Hematopoietic multipotent progenitor cell treated with erythropoietin and hydrocortisone succinate and interleukin-3 and kit ligand, for 15 days (in vitro differentiated cells): ENCODE measurements around the gene FAM161A.
"Not testable (repeated sequence)": the region's sequence is repeated elsewhere in the genome, so short reads cannot be mapped to it uniquely, and the experiment has no call there.

ENCODE experiments used
- DNase-seq: peaks from one replicate; pipeline ENCODE4 v3.0.0-alpha.2; 2015; ENCODE audit warnings: low spot score

The FAM161A gene, protein sequence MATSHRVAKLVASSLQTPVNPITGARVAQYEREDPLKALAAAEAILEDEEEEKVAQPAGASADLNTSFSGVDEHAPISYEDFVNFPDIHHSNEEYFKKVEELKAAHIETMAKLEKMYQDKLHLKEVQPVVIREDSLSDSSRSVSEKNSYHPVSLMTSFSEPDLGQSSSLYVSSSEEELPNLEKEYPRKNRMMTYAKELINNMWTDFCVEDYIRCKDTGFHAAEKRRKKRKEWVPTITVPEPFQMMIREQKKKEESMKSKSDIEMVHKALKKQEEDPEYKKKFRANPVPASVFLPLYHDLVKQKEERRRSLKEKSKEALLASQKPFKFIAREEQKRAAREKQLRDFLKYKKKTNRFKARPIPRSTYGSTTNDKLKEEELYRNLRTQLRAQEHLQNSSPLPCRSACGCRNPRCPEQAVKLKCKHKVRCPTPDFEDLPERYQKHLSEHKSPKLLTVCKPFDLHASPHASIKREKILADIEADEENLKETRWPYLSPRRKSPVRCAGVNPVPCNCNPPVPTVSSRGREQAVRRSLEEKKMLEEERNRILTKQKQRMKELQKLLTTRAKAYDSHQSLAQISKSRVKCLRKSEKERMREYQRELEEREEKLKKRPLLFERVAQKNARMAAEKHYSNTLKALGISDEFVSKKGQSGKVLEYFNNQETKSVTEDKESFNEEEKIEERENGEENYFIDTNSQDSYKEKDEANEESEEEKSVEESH

DNA sequence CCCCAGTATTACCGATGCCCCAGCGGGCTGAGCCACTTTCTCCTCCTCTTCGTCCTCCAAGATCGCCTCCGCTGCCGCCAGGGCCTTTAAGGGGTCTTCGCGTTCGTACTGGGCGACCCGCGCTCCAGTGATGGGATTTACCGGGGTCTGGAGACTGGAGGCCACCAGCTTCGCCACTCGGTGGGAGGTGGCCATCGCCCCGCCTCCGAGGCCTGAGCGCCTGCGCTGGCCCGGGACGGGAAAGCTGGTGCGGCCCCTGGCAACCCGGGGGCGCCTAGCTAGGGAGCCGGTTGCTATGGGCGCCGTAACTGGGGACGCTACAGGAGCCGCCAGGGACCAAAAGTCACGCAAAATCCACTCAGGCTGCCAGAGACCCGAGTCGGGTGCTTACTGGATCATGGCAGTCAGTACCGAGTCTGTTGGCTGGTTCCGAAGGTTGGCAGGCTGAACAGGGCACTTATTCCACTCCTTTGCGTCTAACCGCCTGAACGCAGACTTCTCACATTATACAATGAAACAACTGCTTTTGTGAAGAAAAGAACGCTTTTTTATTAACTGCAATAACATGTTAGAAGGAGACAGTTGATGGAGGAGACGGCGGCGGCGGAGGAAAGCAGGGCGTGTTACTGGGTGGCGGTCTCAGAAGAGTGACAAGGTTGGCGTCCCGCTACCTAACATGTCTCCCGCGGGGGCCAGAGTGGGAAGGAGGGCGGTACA, at the start of gene FAM161A:
FAM161A (minus strand) TSS at position 214 of the 717 bp plus-strand sequence; CDS start at position 195, 19 bp downstream.
- peak; percentile 40 for DNase-seq

DNA sequence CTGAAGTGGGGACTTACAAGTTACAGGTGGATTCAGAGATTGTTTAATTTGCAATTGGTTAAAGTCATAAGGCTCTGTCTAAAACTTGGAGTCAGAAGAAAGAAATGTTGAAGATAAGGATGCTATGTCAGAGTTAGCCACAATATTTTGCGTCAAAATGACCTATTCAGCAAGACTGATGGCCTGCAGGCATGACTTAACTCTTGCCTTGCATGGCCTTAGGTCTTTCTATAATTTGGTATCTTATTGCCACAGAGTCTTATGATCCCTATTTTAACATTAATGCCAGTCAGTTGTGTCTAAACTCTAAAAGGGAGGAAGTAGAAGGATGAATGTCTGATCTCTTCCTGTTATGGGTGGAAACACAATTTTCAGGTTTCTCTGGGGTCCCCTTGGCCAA, 46.4 kb upstream of the FAM161A start:
- DNase-seq = no peak

DNA sequence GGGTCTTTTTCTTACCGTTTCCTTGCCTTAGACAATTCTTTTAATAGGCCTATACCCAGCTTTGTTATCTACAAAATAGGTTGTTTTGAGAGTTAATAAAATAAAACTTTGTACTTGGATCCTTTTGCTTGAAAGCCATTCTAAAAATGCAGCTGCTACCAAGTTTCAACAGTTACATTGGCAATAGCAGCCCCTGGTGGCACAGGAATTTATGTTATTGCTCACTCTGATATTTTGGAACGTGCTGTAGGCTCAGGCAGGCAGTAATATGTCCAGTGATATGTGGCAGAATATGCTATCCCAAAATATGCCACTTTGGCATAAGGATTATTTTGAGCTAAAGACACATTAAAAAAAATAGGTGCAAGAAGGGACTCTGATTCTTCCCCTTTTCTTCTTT, 45.0 kb upstream of the FAM161A start:
- DNase-seq = no peak

DNA sequence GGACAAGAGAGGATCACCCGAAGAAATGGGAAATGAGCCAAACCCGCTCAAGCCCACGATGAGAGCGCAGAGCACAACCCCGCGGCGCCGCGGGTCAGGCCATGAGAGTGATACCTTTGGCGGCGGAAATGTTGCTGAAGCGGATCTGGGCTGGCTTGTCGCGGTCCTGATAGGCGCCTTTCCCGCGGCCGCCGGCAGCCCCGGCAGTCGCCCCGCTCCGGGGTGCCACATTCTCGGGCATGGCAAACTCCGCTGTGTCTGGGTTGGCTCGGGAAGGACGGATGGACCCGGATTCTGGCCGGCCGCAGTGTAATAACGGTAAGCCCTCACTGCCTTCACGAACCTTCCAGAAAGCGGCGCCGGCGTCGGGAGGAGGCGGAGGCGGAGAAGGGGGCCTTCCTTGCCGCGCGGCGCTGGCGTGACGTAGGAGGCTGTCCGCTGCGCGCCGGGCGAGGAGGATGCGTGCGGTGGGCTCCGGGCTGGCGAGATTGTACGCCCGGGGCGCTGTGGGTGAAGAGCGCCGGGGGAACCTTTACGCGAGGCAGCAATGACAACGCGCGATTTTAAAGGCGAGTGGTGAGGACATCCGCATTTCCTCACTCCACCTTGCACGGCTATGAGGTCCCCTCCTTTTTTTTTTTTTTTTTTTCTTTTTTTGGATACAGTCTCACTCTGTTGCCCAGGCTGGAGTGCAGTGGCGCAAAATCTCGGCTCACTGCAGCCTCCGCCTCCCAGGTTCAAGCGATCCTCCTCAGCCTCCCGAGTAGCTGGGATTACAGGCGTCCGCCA, 34.6 kb upstream of the FAM161A start, which contains the start of gene CCT4:
CCT4 (minus strand) TSS at position 390 of the 789 bp plus-strand sequence; CDS start at position 241, 149 bp downstream.
- DNase-seq = peak; percentile 88

DNA sequence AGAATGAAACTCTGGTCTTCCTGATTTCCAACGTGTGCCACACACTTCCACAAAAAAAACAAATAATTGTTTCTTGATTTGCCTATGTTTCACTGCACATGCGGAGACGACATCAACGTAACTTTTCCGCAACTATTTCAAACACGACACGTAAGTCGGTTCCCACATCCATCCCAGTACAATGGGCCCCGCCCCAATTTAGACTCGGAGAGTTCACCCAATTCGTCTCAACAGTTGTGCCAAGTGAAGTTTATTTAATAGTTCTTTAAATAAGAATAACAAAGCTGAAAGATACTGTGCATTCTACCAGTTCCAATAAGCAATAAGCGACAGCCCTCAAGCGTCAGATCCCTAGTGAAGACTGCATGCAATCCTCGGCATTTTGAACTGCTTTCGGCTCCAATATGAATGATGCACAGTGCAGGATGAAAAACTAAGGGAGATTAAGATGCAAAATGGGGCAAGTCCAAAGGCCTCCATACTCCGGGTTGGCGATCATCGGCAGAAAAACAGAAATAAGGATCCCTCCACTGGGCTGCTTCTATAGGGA, 33.9 kb upstream of the FAM161A start:
- DNase-seq = no peak

DNA sequence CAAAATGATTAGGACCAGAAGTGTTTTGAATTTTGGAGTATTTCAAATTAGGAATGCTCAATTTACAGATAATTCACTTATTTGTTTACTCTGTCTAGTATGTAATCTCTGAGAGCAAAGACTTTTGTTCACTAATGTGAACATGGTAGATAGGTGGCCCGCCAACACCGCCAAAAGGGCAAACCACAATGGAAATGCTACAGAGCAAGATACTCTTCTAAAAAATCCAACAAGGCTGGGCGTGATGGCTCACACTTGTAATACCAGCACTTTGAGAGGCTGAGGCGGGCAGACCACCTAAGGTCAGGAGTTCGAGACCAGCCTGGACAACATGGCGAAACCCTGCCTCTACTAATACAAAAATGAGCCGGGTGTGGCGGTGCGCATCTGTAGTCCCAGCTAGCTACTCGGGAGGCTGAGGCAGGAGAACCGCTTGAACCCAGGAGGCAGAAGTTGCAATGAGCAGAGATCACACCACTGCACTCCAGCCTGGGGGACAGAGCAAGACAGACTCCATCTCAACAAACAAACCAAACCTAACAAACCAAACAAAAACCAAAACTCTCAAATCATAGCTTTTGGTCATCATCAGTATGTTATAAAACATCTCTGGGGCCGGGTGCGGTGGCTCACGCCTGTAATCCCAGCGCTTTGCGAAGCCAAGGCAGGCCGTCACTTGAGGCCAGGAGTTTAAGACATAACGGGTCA, 32.2 kb upstream of the FAM161A start:
- no peak for DNase-seq

DNA sequence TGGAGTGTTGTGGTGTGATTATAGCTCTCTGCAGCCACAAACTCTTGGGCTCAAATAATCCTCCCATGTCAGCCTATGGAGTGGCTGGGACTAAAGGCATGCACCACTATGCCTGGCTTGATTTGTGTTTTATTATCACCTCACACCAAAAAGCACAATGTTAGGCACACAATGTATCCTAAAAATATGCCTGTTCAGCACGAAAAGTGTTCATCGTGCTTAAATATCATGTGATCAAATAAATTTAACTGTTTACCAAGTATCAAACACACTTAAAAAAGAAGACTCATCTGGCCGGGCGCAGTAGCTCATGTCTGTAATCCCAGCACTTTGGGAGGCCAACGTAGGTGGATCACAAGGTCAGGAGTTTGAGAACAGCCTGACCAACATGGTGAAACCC, 29.0 kb upstream of the FAM161A start:
- DNase-seq = no peak

DNA sequence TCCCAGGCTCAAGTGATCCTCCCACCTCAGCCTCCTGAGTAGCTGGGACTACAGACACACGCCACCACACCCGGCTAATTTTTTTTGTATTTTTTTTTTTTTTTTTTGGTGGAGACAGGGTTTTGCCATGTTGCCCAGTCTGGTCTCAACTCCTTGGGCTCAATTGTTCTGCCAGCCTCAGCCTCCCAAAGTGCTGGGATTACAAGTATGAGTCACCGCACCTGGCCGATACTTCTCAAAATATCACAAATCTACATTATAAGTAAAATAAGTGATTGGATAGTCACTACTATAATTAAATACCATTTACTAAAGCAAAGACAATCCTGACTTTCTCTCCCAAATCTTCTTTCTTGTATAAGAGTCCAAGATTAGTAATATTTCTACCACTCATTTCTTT, 25.5 kb upstream of the FAM161A start:
- not testable (repeated sequence) for DNase-seq

DNA sequence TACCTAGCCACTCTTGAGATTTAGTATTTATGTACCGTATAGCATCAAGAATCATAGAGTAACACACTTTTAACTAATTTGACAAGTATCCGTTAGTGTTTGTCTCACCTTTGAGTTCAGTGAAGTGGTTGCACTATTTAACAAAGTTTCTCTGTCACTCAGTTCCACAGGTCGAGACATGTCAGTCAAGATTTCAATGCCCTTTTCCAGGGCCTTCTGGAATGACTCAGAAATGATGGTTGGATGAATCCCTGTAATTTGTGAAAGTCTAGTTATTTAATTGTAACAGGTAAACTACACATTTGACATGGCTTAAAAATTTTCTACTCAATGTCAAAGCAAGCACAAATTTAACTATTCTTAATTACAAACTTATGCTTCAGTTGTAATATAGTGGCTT, 24.9 kb upstream of the FAM161A start:
- no peak for DNase-seq

DNA sequence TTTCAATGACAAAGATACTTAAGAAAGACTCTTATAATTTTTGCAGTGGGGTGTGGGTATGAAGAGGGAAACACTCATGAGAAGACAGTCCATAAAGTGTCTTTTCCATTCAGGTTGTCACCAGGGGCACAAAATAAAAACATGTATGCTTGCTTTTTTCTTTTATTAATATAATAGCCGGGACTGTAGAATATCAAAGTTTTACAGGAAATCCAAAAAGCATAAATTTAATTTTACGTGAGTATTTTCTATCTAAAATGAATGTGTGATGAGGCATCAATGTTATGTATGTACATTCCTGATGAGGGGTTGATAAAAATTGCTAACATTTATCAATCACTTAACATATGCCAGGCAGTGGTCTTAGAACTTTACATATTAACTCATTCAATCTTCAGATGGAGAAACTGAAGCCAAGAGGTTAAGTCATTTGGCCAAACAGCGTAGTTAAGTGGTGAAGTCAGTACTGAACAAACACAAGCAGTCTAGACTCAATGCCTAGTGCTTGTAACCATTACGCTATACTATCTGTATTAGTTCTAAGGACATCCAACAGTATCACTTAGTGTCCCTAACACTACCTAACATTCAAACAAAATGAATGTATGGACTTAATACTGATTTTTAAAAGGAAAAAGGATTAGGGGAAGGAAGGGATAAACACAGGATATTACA, 23.8 kb upstream of the FAM161A start:
- DNase-seq = no peak

DNA sequence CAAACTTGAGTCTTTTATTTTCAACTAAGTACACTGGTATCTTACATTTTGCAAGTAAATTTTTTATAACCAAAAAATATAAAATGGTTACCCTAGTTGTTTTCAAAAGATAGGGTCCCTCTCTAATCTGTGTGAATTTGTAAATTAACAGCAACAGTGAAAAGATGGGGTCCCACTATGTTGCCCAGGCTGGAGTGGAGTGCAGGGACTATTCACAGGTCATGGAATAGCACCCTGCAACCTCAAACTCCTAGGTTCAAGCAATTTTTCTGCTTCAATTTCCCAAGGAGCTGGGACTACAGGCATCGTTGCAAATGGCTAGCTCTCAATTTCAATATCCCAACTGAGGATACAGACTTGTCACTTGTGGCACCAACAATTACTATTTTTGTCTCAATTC, 22.5 kb upstream of the FAM161A start:
- DNase-seq = no peak

DNA sequence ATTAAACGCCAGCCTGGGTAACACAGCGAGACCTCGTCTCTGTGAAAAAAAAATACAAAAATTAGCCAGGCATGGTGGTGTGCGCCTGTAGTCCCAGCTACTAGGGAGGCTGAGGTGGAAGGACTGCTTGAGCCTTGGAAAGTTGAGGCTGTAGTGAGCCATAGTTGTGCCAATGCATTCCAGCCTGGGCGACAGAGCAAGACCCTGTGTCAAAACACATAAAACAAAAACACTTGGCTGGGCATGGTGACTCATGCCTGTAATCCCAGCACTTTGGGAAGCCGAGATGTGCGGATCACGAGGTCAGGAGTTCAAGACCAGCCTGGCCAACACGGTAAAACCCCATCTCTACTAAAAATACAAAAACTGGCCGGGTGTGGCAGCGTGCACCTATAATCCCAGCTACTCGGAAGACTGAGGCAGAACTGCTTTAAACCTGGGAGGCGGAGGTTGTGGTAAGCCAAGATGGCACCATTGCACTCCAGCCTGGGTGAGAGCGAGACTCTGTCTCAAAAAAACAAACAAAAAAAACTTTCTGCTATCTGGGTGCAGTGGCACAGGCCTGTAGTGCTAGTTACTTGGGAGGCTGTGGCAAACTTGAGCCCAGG, 12.7 kb upstream of the FAM161A start:
- not testable (repeated sequence) for DNase-seq

DNA sequence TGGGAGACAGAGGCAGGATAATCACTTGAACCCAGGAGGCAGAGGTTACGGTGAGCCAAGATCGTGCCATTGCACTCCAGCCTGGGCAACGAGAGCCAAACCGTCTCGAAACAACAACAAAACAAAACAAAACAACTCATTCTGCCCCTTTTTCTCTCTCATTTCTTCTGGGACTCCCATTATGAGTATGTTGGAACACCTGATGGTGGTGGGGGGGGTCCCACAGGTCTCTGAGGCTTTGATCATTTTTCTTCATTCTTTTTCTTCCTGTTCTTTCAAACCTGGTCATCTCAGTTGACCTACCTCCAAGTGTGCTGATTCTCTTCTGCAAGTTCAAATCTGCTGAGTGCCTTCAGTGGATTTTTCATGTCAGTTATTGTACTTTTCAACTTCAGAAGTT, 8.2 kb upstream of the FAM161A start:
- no peak for DNase-seq

DNA sequence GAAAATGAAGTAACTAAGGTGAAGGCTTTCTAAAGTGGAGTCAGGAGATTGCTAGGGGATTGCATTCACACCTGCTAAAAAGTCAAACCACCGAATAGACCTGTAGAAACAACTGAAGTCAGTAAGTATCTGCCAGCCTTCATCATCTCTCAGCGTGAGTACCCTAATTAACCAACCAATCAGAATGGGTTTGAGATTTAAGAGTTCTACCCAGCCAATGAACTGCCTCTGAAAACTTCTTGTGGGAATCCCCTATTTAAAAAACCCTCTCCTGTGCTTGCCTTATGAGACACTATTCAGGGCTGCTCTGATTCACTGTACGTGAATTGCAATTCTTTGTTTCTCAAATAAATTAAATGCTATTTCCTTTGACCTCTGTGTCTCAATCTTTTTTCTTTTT, 3.4 kb upstream of the FAM161A start:
- DNase-seq = no peak

DNA sequence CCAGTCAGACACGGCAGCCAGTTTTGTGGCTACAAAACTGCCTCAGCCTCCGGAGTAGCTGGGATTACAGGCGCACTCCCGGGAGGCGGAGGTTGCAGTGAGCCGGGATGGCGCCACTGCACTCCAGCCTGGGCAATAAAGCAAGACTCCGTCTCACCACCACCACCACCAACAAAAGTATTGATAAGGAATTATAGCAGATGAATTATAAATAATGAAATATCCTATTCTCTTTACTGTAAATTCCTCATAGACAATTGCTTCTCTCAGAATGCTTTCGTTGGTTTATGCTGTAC, 1.4 kb upstream of the FAM161A start:
- DNase-seq = no peak

DNA sequence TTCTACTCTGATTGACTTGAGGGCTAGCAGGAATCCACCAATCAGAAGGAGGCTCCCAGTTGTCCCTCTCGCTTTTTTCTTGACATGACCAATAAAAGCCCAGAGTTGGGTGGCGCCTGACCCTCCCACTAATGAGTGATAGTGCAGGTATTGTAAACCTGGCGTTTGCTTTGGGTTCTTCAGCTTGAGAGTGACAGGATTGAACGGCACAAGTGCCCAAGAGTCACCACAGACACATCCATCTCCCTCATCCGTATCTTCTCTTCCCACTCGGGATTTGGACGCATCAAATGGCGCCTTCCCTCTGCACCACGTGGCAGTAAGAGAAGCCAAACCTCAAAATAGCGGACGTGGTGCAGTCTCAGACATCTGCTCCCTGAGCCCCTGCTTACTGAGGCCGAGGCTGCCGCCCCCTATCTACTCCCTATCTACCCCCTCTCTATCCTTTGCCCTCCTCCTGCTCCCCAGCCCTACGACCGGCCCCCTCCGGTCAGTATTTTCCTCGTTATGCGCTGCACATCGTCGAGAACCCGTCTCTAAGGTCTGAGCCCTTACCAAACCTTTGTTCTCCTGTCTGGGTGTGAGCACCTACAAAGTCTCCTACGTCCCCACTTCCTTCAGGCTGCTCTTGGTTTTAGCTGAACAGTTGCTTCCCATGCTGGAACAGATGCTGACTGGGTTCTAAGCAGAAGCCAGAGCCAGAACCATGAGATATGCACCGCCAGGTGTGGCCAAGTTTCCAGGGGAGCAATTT, 881 bp upstream of the FAM161A start:
- DNase-seq = peak; percentile 90

DNA sequence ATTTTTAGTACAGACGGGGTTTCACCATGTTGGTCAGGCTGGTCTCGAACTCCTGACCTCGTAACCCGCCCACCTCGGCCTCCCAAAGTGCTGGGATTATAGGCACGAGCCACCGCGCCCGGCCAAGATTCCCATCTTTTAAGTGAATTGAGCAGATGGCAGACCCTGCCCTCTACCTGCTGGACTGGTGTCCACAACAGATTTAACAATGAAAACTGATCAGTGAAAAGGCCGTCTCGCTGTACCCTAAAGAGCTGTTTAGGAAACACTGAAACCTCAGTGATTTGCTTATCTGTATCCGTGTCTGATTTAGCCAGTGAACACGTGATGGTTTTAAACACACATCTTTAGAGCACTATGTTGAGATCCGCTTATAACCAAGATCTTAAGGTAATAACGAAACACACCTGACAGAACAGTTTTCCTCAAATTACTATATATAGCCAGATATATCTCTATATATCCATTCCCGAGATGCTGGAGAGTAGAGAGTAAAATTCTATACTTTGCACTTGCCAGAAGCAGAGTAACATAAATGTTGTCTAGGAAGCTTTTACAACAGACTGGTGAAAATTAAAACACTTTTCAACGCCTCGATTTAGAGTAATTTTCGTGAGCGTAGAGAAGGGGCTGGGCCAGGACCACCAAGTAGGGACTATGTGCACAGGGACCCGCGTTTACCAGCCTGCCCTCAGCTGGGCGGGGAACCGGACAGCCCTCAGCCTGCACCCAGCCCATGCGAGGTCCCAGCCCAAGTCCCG, 594 bp downstream of the FAM161A start:
- peak; percentile 37 for DNase-seq

DNA sequence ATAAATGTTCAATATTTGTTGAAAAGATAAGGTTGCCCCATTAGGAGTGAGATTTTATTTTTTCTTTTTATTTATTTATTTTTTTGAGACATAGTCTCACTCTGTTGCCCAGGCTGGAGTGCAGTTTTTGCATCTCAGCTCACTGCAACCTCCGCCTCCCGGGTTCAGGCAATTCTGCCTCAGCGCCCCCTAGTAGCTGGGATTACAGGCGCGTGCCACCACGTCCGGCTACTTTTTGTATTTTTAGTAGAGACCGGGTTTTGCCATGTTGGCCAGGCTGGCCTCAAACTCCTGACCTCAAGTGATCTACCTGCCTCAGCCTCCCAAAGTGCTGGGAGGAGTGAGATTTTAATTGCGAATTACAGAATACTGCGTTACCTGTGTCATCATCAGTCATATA, 2.6 kb downstream of the FAM161A start:
- not testable (repeated sequence) for DNase-seq

DNA sequence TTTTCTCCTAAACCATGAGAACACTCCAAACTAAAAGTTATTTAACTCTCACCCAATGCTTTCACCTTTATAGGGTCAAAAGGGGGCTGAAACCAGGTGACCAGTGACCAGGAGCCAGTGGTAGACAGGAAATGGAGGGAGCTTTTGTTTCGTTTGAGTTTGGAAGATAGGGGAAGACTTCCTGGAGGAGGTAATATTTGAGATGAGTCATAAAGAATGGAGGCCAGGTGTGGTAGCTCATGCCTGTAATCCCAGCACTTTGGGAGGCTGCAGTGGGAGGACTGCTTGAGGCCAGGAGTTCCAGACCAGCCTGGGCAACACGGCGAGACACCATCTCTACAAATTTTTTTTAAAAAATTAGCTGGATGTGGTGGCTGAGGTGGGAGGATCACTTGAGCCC, 8.5 kb downstream of the FAM161A start:
- DNase-seq = no peak
